Activated CD8-positive, alpha-beta T cell treated with anti-CD3 and anti-CD28 coated beads for 36 hours (primary cell): ENCODE measurements around the gene AKNA. TPM values are rescaled to one million over a fixed set of nuclear protein-coding genes. Genes with fewer than 3 reads are reported as not detected.

Experiments
- ATAC-seq: fragments of 200-7000 bp; cut with Tn5 transposase; one replicate; pipeline ENCODE4 v1.10.0; 2021; ENCODE audit warnings: mild to moderate bottlenecking, moderate library complexity
- CTCF ChIA-PET: fragments of 350-600 bp; sonication (Branson Sonifier 250); formaldehyde crosslinking; loops from one replicate; lab custom pipeline; 2021; ENCODE audit warnings: antibody characterized with exemption; lab: Charles Lee
- POLR2A ChIA-PET: fragments of 350-600 bp; sonication (Branson Sonifier 250); formaldehyde crosslinking; loops from one replicate; lab custom pipeline; 2021; ENCODE audit warnings: antibody characterized with exemption; lab: Charles Lee
- DNase-seq: peaks from one replicate; pipeline ENCODE4 v3.0.0-alpha.2; 2020
- H3K27ac Mint-ChIP-seq: one replicate; pipeline ENCODE4 v1.8.0; 2021; ENCODE audit warnings: mild to moderate bottlenecking, mixed read lengths
- H3K27me3 Mint-ChIP-seq: one replicate; pipeline ENCODE4 v1.8.0; 2021; ENCODE audit warnings: mixed read lengths
- H3K36me3 Mint-ChIP-seq: one replicate; pipeline ENCODE4 v1.8.0; 2021; ENCODE audit warnings: low read depth, mixed read lengths
- H3K4me1 Mint-ChIP-seq: one replicate; pipeline ENCODE4 v1.8.0; 2021; ENCODE audit warnings: low read depth, mixed read lengths
- H3K4me3 Mint-ChIP-seq: one replicate; pipeline ENCODE4 v1.8.0; 2021; ENCODE audit warnings: mild to moderate bottlenecking, moderate library complexity, mixed read lengths
- H3K9me3 Mint-ChIP-seq: one replicate; pipeline ENCODE4 v1.8.0; 2021; ENCODE audit warnings: mixed read lengths
- intact Hi-C: fragments of 100-400 bp; cut with micrococcal nuclease; formaldehyde crosslinking; loops from one replicate; pipeline ENCODE4 v1.10.0; 2022
- total RNA-seq, 2 experiments: library from RNA; stranded (reverse); gene quantifications; one replicate each; pipeline ENCODE4 v1.2.3, GENCODE V29; 2021
- TF ChIP-seq, protein P1 (sequence below): fragments of 200-600 bp; IDR thresholded peaks from one replicate; pipeline ENCODE4 v1.8.0; 2022; ENCODE audit warnings: antibody characterized with exemption, mild to moderate bottlenecking

Gene AKNA
- total RNA-seq, 2 experiments from 2014 or later: 166 to 167 TPM

- no peak for ATAC-seq
Observed at GRCh38 chr9:114313186-114313585, 74.6 kb downstream of the AKNA start.

GRCh38 chr9:114312513-114312875, 75.3 kb downstream of the AKNA start:
- Mint-ChIP-seq H3K4me1 (no peaks in the 10 kb centered on the region), H3K27me3 (no peaks in the 10 kb centered on the region), H3K27ac (no peak overlapping the region), H3K4me3 (no peak overlapping the region), H3K36me3 (no peaks in the 10 kb centered on the region), H3K9me3 (no peaks in the 10 kb centered on the region)
- DNase-seq: no peak
- TF ChIP-seq, protein P1, sequence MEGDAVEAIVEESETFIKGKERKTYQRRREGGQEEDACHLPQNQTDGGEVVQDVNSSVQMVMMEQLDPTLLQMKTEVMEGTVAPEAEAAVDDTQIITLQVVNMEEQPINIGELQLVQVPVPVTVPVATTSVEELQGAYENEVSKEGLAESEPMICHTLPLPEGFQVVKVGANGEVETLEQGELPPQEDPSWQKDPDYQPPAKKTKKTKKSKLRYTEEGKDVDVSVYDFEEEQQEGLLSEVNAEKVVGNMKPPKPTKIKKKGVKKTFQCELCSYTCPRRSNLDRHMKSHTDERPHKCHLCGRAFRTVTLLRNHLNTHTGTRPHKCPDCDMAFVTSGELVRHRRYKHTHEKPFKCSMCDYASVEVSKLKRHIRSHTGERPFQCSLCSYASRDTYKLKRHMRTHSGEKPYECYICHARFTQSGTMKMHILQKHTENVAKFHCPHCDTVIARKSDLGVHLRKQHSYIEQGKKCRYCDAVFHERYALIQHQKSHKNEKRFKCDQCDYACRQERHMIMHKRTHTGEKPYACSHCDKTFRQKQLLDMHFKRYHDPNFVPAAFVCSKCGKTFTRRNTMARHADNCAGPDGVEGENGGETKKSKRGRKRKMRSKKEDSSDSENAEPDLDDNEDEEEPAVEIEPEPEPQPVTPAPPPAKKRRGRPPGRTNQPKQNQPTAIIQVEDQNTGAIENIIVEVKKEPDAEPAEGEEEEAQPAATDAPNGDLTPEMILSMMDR: no peak
- ChIA-PET POLR2A (no interaction called here), CTCF (interaction anchor here (2.2 kb wide), 1 partner anchor 230 kb away, joined by 6 read pairs; no protein-coding TSS in a partner anchor)
- no peak for ATAC-seq
- intact Hi-C loops: no loop called here

More at GRCh38 chr9:114313186-114313585, 74.6 kb downstream of the AKNA start:
- H3K27ac Mint-ChIP-seq: no peak overlapping the region
- no peak for DNase-seq
- H3K4me1 Mint-ChIP-seq: peaks cover 5% of the 10 kb centered on the region
- H3K27me3 Mint-ChIP-seq: peaks cover 2% of the 10 kb centered on the region
- intact Hi-C loops: no loop called here
- POLR2A ChIA-PET: no interaction called here
- no peaks in the 10 kb centered on the region for H3K9me3 Mint-ChIP-seq
- TF ChIP-seq, protein P1: no peak
- H3K4me3 Mint-ChIP-seq: no peak overlapping the region
- H3K36me3 Mint-ChIP-seq: no peaks in the 10 kb centered on the region
- CTCF ChIA-PET: interaction anchor here (2.2 kb wide), 1 partner anchor 230 kb away, joined by 6 read pairs; no protein-coding TSS in a partner anchor

DNA sequence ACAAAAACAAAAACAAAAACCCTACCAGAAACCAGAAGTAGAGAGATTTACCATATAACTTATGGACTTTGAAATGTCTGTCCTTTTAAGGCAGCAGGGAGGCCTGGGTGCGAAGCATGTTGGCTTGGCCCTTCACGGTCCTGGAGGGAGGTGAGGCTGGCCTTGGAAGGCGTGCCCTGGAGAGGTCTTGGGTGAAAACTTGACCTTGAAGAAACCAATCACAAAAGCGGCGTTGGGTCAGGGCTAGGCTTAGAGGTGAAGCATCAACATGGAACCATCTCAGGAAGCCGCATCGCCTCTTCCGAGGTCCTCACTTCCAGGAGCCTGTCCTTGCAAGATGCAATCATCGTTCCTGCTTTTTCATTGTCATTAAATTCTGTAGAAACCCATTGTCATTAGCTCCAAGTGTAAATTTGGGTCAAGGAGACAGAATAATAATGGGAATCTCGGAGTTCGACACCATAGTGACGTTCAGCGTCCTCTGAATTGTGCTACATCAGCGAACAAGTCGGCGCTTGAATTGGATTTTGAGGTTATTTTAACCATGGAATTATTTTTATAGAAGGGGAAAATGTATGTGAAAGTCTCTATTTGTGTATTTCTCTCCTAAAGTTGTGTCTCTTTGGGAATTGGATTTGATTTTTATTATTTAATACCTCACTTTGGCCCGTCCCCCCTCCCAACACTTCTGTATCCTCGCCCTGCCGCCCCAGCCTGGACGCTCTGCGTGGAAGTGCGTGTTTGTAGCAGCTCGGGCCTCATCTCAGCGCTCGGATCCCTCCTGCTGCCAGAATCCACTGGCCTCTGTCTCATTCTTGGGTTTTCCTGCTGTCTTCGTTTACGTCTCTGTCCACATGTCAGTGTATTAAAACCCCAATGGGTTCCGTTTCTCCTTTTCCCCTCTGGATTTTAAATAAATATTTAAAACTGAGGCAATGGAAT, 75.9 kb downstream of the AKNA start:
- Mint-ChIP-seq H3K4me3 (no peak overlapping the region), H3K36me3 (no peaks in the 10 kb centered on the region), H3K27ac (no peak overlapping the region), H3K9me3 (no peaks in the 10 kb centered on the region), H3K27me3 (no peaks in the 10 kb centered on the region), H3K4me1 (no peaks in the 10 kb centered on the region)
- TF ChIP-seq, protein P1: no peak
- ATAC-seq (no peak), DNase-seq (no peak)
- CTCF ChIA-PET: interaction anchor here (1.5 kb wide), 1 partner anchor 205 kb away, joined by 4 read pairs; no protein-coding TSS in a partner anchor
- POLR2A ChIA-PET: no interaction called here
- intact Hi-C loops: no loop called here

DNA sequence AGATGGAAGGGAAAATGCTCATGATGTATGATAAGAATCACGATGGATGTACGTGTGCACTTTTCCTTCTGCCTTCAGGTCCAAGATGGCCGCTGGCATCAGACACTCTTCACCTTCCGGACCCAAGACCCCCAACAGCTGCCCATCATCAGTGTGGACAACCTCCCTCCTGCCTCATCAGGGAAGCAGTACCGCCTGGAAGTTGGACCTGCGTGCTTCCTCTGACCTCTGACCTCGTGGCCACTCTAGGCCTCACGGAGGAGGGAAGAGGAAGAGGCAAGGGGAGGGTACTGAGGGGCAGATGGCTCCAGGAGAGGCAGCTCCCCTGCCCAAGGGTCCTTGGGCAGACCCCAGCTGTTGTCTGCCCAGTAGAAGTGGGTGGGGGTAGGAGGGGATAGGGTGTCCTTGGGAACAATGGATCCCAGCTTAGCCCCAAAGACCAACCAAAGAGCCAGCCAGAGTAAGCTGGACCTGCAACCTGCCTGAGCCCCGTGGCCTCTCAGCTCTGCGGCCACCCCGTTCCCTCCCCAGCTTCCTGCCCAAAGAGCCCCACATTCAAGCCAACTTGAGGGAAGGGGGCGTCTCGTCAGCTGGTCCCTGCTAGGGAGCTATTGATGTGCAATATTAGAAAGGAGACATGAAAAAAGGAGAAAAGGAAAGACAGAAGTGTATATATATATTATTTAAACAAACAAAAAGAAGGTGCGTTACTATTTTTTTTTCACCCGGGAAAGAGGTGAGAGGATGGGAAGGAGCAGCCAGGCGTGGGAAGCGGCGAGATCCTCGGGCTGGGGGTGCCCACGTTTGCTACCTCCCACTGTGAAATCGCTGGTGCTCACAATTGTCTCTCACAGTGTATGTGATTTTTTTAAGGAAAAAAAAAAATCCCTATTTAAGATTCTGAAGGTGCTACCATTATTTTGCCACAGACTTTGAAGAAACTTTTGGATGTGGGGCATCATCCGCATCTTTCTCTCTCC, 77.0 kb downstream of the AKNA start:
- POLR2A ChIA-PET: no interaction called here
- TF ChIP-seq, protein P1: no peak
- CTCF ChIA-PET: interaction anchor here (1.5 kb wide), 1 partner anchor 204 kb away, joined by 4 read pairs; no protein-coding TSS in a partner anchor
- DNase-seq: no peak
- Mint-ChIP-seq H3K27ac (no peak overlapping the region), H3K36me3 (no peaks in the 10 kb centered on the region), H3K9me3 (no peaks in the 10 kb centered on the region), H3K27me3 (no peaks in the 10 kb centered on the region), H3K4me1 (no peaks in the 10 kb centered on the region), H3K4me3 (no peak overlapping the region)
- no peak for ATAC-seq
- intact Hi-C loops: no loop called here
